Esophagus muscularis mucosa (tissue), 4 donors: Measurements from ENCODE around the gene SPIN1. TPM values are rescaled to one million over a fixed set of nuclear protein-coding genes. Genes with fewer than 3 reads are reported as not detected.
"Not testable (repeated sequence)": the region's sequence is repeated elsewhere in the genome, so short reads cannot be mapped to it uniquely, and the experiment has no call there.

Experiments
- DNase-seq: peaks from one replicate; pipeline ENCODE4 v3.0.0-alpha.2; 2017; ENCODE audit errors: extremely low spot score
- H3K27ac ChIP-seq, 4 donors: fragments of 200-600 bp; sonication (generic); replicated peaks in 1 of 4; 1 replicate in 3 of 4; 2 replicates in 1 of 4; pipeline ENCODE4 v1.5.1; 2016 to 2019; ENCODE audit warnings: mild to moderate bottlenecking in 1 of 4
- H3K27me3 ChIP-seq, 4 donors: fragments of 200-600 bp; sonication (generic); one replicate each; pipeline versions ENCODE4 v1.5.1 to v1.6.0; 2016 to 2019
- H3K36me3 ChIP-seq, 4 donors: fragments of 200-600 bp; sonication (generic); one replicate each; pipeline ENCODE4 v1.5.1; 2016 to 2019
- H3K4me1 ChIP-seq, 4 donors: fragments of 200-600 bp; sonication (generic); one replicate each; pipeline ENCODE4 v1.5.1; 2016 to 2019
- H3K4me3 ChIP-seq, 4 donors: fragments of 200-600 bp; sonication (generic); 1 replicate in 2 of 4; 2 replicates in 2 of 4; pipeline ENCODE4 v1.5.1; 2016 to 2019; ENCODE audit warnings: mild to moderate bottlenecking in 4 of 4, moderate library complexity in 1 of 4
- H3K9me3 ChIP-seq, 4 donors: fragments of 200-600 bp; sonication (generic); 1 replicate in 3 of 4; 2 replicates in 1 of 4; pipeline ENCODE4 v1.5.1; 2016 to 2019
- CTCF ChIP-seq, 3 experiments: fragments of 200-600 bp in 2 of 3; fragments of 450-650 bp in 1 of 3; sonication (generic) in 2 of 3; IDR thresholded peaks; one replicate each; pipeline ENCODE4 v1.5.1; 2017 to 2019; ENCODE audit warnings: antibody characterized with exemption in 3 of 3, mild to moderate bottlenecking in 2 of 3, moderate library complexity in 1 of 3
- EP300 ChIP-seq: sonication (generic); formaldehyde crosslinking; IDR thresholded peaks from one replicate; pipeline ENCODE4 v1.6.1; 2017; ENCODE audit warnings: antibody characterized with exemption
- POLR2A ChIP-seq: fragments of 450-650 bp; IDR thresholded peaks from one replicate; pipeline ENCODE4 v1.6.1; 2017; ENCODE audit warnings: antibody characterized with exemption, moderate library complexity, mild to moderate bottlenecking, low read depth
- POLR2AphosphoS5 ChIP-seq, 2 donors: sonication (generic); formaldehyde crosslinking; IDR thresholded peaks; one replicate each; pipeline ENCODE4 v1.6.1; 2017; ENCODE audit warnings: antibody characterized with exemption in 2 of 2
- WGBS: methylation state at CpG from one replicate; pipeline ENCODE4 v1.1.5; 2018; 5-methylcytosine and 5-hydroxymethylcytosine counted together
- intact Hi-C: fragments of 100-400 bp; cut with DNase I; formaldehyde crosslinking; loops from one replicate; pipeline ENCODE4 v1.15.1; 2023
- total RNA-seq, 4 donors: library from RNA; depleted of rRNA; stranded (reverse); fragments of >200 nt; gene quantifications; one replicate each; pipeline versions ENCODE4 v1.1.0 to v1.2.1, GENCODE V29; 2016

Gene SPIN1
- total RNA-seq, 4 donors from 2014 or later: 68.5 to 100 (median 81.5) TPM

GRCh38 chr9:88355166-88355565, 33.1 kb upstream of the SPIN1 start:
- Histone ChIP-seq H3K4me1 (no peaks in the 10 kb centered on the region), H3K4me3 (no peak overlapping the region), H3K27ac (no peak overlapping the region), H3K27me3 (no peaks in the 10 kb centered on the region), H3K36me3 (no peaks in the 10 kb centered on the region), H3K9me3 (peaks cover 0 to 18% (median 5%) of the 10 kb centered on the region in 4 donors)
- TF ChIP-seq POLR2AphosphoS5 (IDR thresholded peaks at IDR 0.05): no peak
- no peak for TF ChIP-seq POLR2A
- no peak for TF ChIP-seq CTCF (IDR thresholded peaks at IDR 0.05)
- no peak for TF ChIP-seq EP300
- intact Hi-C loops: no loop called here
- no peak for DNase-seq
- WGBS: 89% methylated on average over 2 of the region's 2 CpGs

DNA sequence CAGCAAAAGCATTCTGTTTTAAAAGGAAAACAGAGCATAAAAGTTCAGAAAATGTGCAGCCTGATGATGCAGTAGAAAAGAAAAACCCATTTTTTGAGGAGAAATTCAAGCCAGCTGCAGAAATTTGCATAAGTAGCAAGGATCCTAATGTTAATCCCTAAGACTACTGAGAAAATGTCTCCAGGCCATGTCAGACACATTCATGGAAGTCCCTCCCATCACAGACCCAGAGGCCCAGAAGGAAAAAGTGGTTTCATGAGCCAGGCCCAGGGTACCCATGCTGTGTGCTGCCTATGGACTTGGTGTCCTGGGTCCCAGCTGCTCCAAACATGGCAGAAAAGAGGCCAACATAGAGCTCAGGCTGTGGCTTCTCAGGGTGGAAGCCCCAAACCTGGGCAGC, 31.0 kb upstream of the SPIN1 start:
- H3K4me1 ChIP-seq, H3K4me3 ChIP-seq, intact Hi-C loops, DNase-seq, H3K27me3 ChIP-seq, H3K27ac ChIP-seq, H3K36me3 ChIP-seq: not testable (repeated sequence)
- peaks cover 0 to 18% (median 5%) of the 10 kb centered on the region in 4 donors for H3K9me3 ChIP-seq

DNA sequence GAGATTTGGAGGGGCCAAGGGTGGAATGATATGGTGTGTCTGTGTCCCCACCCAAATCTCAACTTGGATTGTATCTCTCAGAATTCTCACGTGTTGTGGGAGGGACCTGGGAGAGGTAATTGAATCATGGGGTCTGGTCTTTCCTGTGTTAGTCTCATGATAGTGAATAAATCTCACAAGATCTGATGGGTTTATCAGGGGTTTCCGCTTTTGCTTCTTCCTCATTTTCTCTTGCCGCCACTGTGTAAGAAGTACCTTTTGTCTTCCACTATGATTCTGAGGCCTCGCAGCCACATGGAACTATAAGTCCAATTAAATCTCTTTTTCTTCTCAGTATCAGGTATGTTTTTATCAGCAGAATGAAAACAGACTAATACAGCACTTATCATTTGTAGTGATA, 29.5 kb upstream of the SPIN1 start:
- H3K9me3 ChIP-seq: peaks cover 0 to 17% (median 5%) of the 10 kb centered on the region in 4 donors
- 91% methylated on average over 4 of the region's 4 CpGs for WGBS
- no peak overlapping the region for H3K27ac ChIP-seq
- H3K4me3 ChIP-seq: no peak overlapping the region
- TF ChIP-seq POLR2A (no peak), POLR2AphosphoS5 (IDR thresholded peaks at IDR 0.05) (no peak), CTCF (IDR thresholded peaks at IDR 0.05) (no peak), EP300 (no peak)
- no peak for DNase-seq
- intact Hi-C loops: no loop called here
- peaks cover 0 to 8% (median 0%) of the 10 kb centered on the region in 4 donors for H3K27me3 ChIP-seq
- H3K4me1 ChIP-seq: no peaks in the 10 kb centered on the region
- no peaks in the 10 kb centered on the region for H3K36me3 ChIP-seq

GRCh38 chr9:88359974-88360373, 28.3 kb upstream of the SPIN1 start:
- WGBS: 94% methylated on average over 3 of the region's 3 CpGs
- TF ChIP-seq POLR2A (no peak), EP300 (no peak), CTCF (IDR thresholded peaks at IDR 0.05) (no peak), POLR2AphosphoS5 (IDR thresholded peaks at IDR 0.05) (no peak)
- peaks cover 0 to 8% (median 0%) of the 10 kb centered on the region in 4 donors for H3K27me3 ChIP-seq
- no peaks in the 10 kb centered on the region for H3K4me1 ChIP-seq
- H3K4me3 ChIP-seq: no peak overlapping the region
- H3K9me3 ChIP-seq: peaks cover 0 to 5% (median 0%) of the 10 kb centered on the region in 4 donors
- H3K36me3 ChIP-seq: no peaks in the 10 kb centered on the region
- intact Hi-C loops: no loop called here
- no peak overlapping the region for H3K27ac ChIP-seq
- no peak for DNase-seq

GRCh38 chr9:88362681-88363080, 25.6 kb upstream of the SPIN1 start:
- intact Hi-C loops: no loop called here
- Histone ChIP-seq H3K27ac (no peak overlapping the region), H3K9me3 (peaks cover 0 to under 1% (median 0%) of the 10 kb centered on the region in 4 donors), H3K27me3 (peaks cover 0 to 8% (median 0%) of the 10 kb centered on the region in 4 donors), H3K4me3 (no peak overlapping the region), H3K4me1 (no peaks in the 10 kb centered on the region), H3K36me3 (no peaks in the 10 kb centered on the region)
- TF ChIP-seq CTCF (IDR thresholded peaks at IDR 0.05) (no peak), POLR2AphosphoS5 (IDR thresholded peaks at IDR 0.05) (no peak), POLR2A (no peak), EP300 (no peak)
- WGBS: 94% methylated on average over 2 of the region's 2 CpGs
- DNase-seq: no peak
